Activated CD4-positive, CD25-positive, alpha-beta regulatory T cell (primary cell): ENCODE measurements around the gene CATSPERZ.

Source experiments
- DNase-seq, 4 experiments: peaks; one replicate each; lab custom pipeline; 2025; lab: John Stamatoyannopoulos, UW

The CATSPERZ gene

DNA sequence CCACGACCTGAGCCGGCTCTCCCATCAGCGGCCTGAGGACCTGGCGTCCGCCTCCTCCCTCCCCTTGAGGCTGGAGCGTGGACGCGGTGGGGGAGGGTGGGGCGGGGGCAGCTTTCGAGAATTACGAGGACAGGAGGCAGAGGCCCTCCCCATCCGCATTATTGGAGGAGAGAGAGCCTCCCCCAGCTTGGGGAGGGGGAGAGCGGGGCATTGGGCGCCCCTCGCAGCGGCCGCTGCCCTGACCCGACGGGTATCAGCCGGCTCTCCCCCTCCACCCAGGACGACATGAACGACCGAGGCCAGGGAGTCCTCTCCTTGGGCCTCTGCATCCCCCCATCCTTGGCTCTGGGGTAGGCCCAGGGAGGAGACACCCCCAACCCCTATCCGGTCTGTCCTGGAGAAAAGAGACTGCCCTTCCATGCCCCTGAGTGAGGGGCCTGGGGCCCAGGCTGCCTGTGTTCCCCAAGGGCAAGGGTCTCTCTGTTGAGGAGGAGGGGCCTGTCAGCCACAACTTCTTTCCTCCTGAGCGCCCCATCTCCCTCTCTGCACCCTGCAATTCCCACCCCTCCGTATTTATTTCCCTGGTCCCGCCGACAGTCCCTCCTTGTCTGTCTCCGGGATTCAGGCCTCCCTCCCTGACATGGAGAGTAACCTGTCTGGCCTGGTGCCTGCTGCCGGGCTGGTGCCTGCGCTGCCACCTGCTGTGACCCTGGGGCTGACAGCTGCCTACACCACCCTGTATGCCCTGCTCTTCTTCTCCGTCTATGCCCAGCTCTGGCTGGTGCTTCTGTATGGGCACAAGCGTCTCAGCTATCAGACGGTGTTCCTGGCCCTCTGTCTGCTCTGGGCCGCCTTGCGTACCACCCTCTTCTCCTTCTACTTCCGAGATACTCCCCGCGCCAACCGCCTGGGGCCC, 14.0 kb upstream of the CATSPERZ start:
- DNase-seq, result no peak

DNA sequence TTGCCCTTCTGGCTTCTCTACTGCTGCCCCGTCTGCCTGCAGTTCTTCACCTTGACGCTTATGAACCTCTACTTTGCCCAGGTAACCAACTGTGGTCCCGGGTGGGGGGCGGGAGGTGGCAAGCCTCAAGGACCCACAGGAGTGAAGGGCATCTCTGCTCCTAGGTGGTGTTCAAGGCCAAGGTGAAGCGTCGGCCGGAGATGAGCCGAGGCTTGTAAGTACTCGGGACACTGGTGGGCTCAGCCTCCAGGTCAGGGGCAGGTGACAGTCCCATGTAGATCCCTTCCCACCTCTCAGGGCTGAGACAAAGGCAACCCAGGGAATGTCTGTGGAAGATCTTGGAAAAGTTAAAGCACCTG, 13.4 kb upstream of the CATSPERZ start:
- no peak for DNase-seq

DNA sequence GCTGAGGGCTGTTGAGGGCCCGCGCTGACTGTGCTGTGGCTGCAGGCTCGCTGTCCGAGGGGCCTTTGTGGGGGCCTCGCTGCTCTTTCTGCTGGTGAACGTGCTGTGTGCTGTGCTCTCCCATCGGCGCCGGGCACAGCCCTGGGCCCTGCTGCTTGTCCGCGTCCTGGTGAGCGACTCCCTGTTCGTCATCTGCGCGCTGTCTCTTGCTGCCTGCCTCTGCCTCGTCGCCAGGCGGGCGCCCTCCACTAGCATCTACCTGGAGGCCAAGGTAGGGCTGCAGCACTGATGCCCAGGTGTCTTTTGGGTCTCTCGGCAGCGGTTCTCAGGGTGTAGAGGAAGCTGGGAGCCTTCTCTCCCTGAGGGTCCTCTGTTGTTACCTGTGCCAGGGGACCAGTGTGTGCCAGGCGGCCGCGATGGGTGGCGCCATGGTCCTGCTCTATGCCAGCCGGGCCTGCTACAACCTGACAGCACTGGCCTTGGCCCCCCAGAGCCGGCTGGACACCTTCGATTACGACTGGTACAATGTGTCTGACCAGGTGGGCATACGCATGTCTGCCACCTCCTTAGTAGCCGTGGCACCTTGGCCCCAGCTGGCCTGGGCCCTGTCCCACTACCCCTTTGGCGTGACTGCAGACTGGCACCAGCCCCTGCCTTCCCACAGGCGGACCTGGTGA, 12.3 kb upstream of the CATSPERZ start:
- no peak for DNase-seq

DNA sequence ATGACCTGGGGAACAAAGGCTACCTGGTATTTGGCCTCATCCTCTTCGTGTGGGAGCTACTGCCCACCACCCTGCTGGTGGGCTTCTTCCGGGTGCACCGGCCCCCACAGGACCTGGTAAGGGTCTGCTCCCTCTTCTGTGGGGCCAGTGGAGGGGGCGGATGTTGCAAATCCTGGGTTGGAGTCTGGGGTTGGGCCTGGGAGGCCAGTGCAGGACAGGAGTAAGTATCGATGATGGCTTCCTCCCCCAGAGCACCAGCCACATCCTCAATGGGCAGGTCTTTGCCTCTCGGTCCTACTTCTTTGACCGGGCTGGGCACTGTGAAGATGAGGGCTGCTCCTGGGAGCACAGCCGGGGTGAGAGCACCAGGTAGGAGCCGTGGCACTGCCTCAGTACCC, 11.8 kb upstream of the CATSPERZ start:
- no peak for DNase-seq

DNA sequence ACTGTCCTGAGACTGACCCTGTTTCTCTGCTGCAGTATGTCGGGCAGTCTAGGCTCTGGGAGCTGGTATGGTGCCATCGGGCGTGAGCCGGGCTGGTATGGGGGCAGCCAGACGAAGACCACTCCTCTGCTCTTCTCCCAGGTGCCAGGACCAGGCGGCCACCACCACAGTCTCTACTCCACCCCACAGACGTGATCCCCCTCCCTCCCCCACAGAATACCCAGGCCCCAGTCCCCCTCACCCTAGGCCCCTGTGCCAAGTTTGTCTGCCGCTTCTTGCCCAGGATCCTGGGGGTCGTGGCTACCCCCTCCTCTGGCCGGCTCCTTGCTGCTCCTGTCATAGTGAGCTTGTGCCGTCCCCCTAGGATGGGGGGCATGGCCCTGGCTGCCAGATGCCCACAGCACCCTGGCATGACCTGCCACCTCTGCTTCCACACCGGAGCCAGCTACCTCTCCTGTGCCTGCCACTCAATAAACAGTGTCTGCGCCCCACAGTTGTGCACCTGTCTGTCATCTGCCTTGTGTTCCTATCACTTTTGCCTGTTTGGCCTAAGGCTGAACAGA, 11.1 kb upstream of the CATSPERZ start:
- no peak for DNase-seq

DNA sequence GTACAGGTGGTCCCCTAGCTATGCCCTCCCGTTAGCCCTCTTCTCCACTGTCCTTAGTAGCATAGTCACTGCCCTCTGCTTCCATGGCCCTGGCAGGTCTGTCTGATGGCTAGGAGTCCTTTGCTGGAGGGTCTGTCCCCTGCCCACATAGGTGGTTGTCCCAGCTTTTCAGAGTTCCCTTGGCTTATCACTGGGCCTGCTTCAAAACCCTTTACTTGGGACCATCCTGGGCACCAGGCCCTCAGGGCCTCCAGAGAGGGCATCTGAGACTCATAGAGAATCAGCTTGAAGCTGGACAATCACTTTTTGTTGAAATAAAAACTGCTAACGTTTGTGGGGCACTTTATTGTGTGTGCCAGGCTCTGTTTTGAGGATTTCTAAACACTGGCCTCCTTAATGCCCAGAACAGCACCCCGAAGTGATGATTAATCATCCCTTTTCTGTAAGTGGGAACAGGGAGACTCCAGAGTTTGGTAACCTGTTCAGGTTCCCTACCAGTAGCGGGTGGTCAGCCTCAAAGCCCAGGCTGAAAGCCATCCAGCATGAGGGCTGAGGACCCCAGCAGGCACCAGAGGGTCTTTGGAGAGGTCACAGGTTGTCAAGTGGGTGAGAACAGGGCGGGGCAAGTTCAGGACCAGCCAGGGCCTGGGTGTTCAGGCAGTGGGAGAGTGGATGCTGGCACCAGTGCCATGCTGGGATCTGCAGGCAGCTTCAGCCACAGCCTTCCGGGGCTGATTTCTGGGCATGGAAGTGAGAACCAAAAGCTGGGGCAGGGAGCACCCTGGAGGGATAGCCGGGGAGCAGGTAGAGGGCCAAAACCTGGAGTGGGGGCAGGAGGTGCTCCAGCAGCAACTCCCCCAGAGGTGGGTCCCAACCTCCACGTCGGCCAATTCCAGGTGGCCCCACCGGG, 9.6 kb upstream of the CATSPERZ start:
- DNase-seq, result no peak

DNA sequence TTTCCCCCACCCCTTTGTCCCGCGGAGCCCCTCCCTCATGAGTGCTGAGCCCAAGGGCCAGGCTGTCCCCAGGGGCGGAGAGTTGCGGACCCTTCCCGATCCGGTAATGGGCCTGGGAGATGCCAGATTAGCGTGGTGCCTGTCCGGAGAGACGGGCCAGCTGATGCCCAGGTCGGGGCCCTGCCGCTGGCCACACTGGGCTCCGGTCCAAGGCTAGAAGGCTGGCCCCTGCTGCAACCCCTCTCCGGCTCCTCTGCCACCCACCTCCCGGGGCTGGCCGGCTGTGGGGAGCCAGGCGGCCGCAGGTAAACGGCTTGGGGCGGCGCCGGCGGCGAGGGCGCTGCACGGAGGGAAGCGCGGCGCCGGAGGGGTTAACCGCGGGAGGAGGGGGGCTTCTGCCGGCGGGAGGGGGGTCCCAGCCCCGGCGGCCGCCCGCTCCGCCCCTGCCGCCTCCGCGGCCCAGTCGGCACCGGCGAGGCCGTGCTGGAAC, 8.9 kb upstream of the CATSPERZ start, which contains the start of gene KCNK4:
Gene KCNK4 (plus strand): TSS at position 41 of the 490 bp plus-strand sequence. CDS start 1,717 bp downstream, outside the sequence.
- no peak for DNase-seq

DNA sequence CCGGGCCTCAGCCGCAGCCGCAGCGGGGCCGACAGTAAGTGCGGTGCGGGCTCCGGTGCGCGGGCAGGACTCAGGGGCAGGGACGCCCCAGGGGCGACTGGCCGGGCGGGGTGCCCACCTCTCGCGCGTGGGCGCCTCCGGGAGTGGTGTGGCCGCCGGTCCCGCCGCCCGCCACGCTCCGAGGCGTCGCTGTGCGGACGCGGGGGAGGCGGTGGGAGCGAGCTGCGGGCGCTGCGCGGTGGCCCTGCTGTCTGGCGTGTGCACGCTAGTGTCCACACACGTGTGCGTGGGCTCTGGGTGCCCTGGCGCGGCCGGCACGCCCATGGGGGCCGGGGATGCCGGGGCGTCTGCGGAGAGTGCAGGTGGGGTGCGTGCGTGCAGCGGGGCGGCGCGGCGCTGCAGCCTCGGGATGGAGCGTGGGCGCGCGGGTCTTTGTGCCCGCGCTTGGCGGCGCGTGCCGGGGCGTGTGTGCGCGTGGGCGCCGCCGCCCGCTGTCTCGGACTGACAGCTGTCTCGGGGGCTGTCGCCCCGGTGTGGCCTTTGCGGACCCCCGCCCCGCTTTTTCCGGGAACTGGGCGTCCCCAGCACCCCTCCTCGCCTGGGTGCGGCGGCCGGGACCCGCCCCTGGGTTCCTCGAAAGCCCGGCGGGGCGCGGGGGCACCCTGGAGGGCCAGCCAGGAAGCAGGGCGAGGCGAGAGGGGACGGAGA, 8.3 kb upstream of the CATSPERZ start:
- no peak for DNase-seq

DNA sequence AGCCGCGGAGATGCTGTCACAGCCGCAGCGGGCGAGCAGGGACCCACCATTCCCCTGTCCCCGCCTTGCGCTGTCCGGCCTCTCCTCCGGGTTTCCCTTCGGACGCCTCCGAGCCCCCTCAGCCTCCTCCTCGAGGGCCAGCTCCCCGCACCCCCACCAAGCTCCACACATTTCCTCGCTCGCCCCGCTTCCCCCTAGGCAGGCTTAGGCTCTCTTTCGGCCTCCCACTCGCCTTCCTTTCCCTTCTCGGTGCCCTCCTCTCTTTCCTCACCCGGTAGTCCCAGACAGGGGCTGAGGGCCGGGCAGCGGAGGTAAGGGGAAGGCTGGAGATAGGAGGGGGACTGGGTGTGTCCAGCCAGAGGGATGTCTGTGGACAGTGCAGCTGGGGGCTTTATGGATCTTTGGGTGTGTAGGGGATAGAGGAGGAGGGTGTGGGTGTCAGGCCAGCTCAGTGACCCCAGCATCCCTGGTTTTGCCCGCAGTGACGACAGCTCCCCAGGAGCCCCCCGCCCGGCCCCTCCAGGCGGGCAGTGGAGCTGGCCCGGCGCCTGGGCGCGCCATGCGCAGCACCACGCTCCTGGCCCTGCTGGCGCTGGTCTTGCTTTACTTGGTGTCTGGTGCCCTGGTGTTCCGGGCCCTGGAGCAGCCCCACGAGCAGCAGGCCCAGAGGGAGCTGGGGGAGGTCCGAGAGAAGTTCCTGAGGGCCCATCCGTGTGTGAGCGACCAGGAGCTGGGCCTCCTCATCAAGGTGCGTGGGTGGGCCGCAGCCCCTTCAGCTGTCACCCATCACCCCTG, 7.5 kb upstream of the CATSPERZ start:
- no peak for DNase-seq

DNA sequence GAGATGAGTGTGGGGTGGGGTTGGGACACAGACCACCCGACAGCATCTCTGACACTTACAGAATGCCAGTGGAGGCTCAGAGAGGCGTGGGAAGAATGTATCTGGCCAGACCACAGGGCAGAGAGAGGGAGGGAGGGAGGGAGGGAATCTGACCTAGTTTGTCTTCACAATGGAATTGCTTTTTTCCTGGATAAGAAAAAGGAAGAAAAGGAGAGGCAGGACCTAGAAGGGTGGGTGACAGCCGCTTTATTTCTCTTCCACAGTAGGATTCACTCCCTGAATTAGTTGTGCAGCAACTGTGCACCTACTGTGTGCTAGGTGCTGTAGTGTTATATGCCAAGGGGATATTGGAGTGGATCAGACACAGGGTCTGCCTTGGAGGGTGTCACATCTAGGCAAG, 5.4 kb upstream of the CATSPERZ start:
- DNase-seq, result no peak

DNA sequence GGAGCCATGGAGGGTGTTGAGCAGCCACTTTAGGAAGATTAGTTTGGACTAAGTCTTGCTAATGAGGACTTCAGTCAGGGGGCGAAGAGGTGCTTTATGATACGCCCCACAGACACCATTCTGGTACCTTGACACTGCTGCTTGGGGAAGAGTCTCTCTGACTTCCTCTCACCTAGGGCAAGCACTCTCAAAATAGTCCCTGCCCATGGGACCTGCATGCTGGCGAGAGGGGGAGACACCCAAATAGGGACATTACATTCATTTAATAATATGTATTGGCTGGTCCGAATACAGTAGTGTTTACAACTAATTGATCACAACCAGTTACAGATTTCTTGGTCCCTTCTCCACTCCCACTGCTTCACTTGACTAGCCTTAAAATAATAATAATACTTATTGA, 4.4 kb upstream of the CATSPERZ start:
- DNase-seq, result no peak

DNA sequence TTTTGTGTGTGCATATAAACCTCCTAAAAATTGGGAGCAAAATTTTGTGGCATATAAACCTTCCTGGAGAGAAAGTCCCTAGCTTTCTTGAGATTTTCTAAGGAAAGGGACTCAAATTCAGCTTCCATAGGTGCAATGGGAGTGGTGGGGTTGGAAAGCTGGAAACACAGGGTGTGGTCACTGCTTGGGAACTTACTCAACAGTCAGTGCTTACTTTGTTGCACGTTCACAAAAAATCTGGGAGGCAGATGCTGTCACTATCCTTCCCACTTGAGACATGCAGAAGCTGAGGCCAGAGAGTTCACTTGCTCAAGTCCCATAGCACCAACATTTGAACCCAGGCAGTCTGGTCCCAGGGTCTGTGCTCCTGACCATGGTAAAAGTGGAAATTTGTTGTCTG, 3.9 kb upstream of the CATSPERZ start:
- no peak for DNase-seq

DNA sequence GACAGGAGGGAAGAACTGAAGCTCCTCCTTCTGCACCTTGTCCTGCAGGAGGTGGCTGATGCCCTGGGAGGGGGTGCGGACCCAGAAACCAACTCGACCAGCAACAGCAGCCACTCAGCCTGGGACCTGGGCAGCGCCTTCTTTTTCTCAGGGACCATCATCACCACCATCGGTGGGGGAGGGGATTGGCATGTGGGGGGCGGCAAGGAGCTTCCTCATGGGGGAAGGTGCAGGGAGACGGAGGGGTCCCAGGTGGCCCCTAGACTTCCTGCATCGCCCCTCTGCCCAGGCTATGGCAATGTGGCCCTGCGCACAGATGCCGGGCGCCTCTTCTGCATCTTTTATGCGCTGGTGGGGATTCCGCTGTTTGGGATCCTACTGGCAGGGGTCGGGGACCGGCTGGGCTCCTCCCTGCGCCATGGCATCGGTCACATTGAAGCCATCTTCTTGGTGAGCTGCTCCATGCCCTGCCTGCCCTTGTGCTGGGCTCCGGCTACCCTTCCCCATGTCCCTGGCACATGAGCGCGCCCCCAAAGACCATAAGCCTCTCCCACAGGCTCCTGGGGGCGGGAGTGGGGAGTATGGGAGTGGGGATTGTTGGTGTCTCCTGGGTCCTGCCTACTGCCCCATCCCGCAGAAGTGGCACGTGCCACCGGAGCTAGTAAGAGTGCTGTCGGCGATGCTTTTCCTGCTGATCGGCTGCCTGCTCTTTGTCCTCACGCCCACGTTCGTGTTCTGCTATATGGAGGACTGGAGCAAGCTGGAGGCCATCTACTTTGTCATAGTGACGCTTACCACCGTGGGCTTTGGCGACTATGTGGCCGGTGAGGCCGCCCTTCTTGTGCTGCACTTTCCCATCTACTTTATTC, 3.1 kb upstream of the CATSPERZ start:
- DNase-seq, result no peak

DNA sequence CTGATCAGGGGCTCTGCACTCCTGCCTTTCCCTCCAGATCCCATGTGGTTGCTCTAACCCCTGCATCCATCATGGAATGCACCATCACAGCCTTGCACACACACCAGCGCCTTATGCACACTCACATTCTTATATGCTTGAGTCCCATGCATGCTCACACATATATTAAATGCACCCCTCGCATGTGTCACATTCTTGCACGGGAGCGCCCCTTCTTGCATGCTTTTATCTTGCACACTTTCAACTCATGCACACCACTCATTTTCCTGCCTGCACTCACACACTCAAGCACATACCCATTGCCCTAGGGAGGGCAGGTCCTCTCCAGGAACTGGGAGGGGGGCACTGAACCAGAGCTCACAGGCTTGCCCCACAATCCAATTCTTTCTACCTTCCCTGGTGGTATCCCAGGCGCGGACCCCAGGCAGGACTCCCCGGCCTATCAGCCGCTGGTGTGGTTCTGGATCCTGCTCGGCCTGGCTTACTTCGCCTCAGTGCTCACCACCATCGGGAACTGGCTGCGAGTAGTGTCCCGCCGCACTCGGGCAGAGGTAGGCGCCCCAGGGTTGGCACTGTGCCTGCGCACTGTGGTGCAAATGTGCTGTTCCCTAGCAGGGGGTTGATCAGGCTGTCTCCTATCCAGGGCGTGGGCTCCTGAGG, 2.3 kb upstream of the CATSPERZ start:
- DNase-seq, result no peak

DNA sequence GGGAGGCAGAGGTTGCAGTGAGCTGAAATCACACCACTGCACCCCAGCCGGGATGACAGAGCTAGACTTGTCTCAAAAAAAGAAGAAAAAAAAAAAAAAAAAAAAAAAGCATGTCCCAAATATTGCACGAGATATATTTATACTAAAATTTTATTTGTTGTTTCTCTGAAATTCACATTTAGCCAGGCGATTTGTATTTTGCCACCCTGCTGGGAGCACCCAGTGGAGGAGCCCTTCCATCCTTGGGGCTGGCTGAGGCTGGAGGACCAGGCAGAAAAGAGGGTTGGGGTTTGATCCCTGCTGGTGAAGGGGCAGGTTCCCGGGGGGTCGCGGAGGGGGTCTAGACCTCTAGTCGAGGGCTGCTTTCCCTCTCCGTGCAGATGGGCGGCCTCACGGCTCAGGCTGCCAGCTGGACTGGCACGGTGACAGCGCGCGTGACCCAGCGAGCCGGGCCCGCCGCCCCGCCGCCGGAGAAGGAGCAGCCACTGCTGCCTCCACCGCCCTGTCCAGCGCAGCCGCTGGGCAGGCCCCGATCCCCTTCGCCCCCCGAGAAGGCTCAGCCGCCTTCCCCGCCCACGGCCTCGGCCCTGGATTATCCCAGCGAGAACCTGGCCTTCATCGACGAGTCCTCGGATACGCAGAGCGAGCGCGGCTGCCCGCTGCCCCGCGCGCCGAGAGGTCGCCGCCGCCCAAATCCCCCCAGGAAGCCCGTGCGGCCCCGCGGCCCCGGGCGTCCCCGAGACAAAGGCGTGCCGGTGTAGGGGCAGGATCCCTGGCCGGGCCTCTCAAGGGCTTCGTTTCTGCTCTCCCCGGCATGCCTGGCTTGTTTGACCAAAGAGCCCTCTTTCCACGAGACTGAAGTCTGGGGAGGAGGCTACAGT, 952 bp upstream of the CATSPERZ start:
- no peak for DNase-seq

DNA sequence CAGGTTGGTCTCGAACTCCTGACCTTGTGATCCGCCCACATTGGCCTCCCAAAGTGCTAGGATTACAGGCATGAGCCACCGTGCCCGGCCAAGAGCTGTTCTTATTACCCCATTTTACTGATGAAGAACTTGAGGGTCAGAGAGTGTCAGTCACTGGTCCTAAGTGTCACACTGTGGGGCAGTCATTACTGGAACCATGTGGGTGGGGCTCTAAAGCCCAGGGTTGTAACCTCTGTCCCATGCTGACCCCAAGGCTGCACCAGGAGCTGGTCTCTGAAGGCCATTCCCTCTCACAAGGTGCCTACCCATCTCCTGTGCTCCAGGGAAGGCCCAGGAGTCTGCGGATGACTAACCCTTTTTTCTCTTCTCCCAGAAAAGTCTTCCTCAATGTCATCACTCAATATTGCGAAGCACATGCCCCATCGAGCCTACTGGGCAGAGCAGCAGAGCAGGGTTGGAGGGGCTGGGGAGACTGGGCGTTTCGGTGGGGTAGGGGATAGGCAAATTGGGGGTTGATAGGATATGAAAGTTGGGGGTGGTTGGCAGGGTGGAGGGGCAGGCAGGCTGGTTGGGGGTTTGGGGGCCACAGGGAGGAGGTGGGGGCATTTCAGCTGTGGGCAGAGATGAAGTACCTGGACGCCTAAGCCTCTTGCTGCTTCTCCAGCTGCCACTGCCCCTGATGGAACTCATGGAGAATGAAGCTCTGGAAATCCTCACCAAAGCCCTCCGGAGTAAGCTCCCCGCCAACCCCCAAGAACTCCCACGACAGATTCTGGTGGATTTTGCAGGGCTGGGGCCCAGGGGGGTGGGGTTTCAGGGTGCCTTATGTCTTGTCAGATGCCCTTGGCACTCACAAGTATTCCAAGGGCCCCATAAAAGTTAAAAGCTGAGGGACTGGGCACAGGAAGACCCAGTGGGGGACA, 3.2 kb downstream of the CATSPERZ start:
- DNase-seq, result no peak

DNA sequence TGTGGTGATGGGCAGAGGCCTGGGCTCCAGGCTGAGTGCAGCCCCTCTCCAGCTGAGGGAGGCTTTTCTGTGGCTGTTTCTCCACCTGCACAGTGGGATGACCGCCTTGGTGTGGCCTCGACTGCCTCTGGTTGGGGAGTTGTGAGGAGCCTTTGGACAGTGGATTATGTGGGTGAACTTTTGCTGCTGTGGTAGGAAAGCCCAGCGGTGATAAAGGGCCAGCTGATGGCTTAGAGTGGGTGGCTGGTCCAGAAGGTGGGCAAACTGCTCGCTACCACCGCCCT, 3.8 kb downstream of the CATSPERZ start:
- no peak for DNase-seq
